ENCODE measurements around the gene MAPKBP1.

GRCh38 chr15:41868321-41868720 is 94.0 kb downstream of the MAPKBP1 start:
- TF ChIP-seq CTCF (IDR thresholded peaks at IDR 0.05 in 4 of 5, conservative IDR thresholded peaks at IDR 0.05 in 1 of 5) (no peak), POLR2A (IDR thresholded peaks at IDR 0.05) (no peak)
